Duodenal mucosa (tissue), 2 donors: ENCODE data around the gene ZNF141.

Experiments
- H3K27ac ChIP-seq: one replicate; pipeline ENCODE4 v1.7.0; 2013; ENCODE audit warnings: low read depth, low read length
- H3K27me3 ChIP-seq, 2 donors: one replicate each; pipeline ENCODE4 v1.7.0; 2013; ENCODE audit warnings: low read length in 2 of 2, control low read depth in 1 of 2; ENCODE audit not compliant: insufficient read depth in 2 of 2, control insufficient read depth in 1 of 2
- H3K36me3 ChIP-seq, 2 donors: one replicate each; pipeline ENCODE4 v1.7.0; 2013; ENCODE audit warnings: low read length in 2 of 2, control low read depth in 1 of 2; ENCODE audit not compliant: insufficient read depth in 2 of 2, control insufficient read depth in 1 of 2
- H3K4me1 ChIP-seq, 2 donors: one replicate each; pipeline ENCODE4 v1.7.0; 2013; ENCODE audit warnings: low read length in 2 of 2, control low read depth in 1 of 2; ENCODE audit not compliant: insufficient read depth in 2 of 2, control insufficient read depth in 1 of 2
- H3K4me3 ChIP-seq, 2 donors: one replicate each; pipeline ENCODE4 v1.7.0; 2013; ENCODE audit warnings: low read length in 2 of 2, low read depth in 1 of 2
- H3K9ac ChIP-seq, 2 donors: one replicate each; pipeline ENCODE4 v1.7.0; 2013; ENCODE audit warnings: low read length in 2 of 2, low read depth in 1 of 2
- H3K9me3 ChIP-seq, 2 donors: one replicate each; pipeline ENCODE4 v1.7.0; 2013; ENCODE audit warnings: low read length in 2 of 2, control low read depth in 1 of 2; ENCODE audit not compliant: control insufficient read depth in 1 of 2

ZNF141 gene

DNA sequence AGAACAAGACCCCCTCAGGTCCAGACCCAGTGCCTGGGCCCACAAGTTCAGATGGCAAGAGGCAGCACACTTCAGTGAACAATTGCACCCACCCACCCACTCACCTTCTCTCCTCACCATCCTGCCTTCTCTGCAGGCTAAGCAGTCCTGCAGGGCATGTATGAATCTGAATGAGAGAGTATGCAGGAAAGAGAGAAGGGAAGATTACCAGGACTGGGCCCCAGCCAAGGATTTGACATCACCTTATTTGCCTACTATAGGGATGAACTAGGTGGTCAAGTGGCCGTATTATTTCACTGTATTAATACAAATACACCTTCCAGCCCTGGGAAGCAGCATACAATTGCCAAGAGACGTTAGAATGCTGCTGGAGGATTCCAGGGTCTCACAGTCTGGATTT is 2.1 kb upstream of the ZNF141 start:
- peaks cover 10 to 18% of the 10 kb centered on the region in 2 donors for H3K4me1 ChIP-seq
- no peaks in the 10 kb centered on the region for H3K27me3 ChIP-seq
- peaks cover 0 to 11% of the 10 kb centered on the region in 2 donors for H3K36me3 ChIP-seq
- H3K27ac ChIP-seq: no peak overlapping the region
- peak overlapping the region in 1 of 2 donors; percentile 81 for H3K4me3 ChIP-seq
- H3K9ac ChIP-seq: no peak overlapping the region
- H3K9me3 ChIP-seq: peaks cover 12 to 15% of the 10 kb centered on the region in 2 donors

DNA sequence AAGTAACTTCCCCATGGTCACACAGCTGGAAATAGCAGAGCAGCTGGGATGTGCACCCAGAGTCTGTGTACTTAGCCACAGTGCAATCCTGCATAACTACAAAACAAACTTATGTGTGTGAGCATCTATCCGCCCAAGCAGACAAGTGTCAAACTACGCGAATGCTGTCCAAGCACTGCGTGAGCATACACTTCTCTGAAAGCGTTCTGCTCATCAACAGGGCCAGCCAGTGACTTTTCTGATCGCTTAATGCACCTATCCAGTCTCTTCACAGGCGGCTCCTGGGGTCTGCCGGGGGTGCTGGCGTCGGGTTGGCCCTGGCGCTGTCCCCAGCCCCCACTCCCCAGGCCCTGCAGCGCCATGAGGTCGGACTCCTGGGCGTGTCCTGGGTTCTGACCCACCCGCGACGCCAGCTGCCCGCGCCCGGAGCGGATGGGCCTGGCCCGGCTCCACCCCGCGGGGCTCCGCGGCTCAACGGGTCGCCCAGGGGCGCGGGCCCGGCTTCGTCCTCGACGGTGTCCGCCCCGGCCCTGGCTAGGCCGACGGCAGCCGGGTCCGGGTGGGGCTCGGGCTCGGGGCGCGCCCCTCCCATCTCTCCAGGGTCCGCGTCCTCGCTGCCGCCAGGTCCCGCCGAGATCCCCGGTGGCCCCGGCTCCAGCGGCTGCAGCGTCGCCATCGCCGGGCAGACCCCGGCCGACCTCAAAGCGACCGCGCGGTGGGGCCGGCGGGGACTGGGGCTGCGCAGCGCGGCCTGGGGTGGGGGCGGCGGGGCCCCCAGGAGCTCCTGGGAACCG is 1.3 kb upstream of the ZNF141 start:
- peaks cover 15 to 18% of the 10 kb centered on the region in 2 donors for H3K9me3 ChIP-seq
- H3K36me3 ChIP-seq: peaks cover 0 to 11% of the 10 kb centered on the region in 2 donors
- H3K4me1 ChIP-seq: peaks cover 10 to 18% of the 10 kb centered on the region in 2 donors
- H3K4me3 ChIP-seq: peak overlapping the region; percentile 81 to 97
- H3K27me3 ChIP-seq: no peaks in the 10 kb centered on the region
- H3K9ac ChIP-seq: peak overlapping the region; percentile 76 to 96
- peak overlapping the region; percentile 79 for H3K27ac ChIP-seq

DNA sequence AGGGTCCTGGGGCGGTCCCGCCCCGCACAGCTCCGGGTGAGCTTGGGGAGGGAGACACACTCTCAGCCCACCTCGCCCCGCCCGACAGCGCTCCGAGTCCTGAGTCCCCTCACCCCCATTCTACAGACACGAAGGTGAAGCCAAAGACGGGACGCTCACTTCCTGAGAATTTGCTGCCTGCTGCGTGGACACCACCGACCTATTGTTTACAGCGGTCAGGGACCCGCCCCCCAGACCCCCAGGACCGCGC is 796 bp upstream of the ZNF141 start:
- no peaks in the 10 kb centered on the region for H3K27me3 ChIP-seq
- H3K27ac ChIP-seq: peak overlapping the region; percentile 79
- H3K9ac ChIP-seq: peak overlapping the region; percentile 76 to 96
- H3K9me3 ChIP-seq: peaks cover 18 to 19% of the 10 kb centered on the region in 2 donors
- peaks cover 10 to 18% of the 10 kb centered on the region in 2 donors for H3K4me1 ChIP-seq
- peaks cover 0 to 11% of the 10 kb centered on the region in 2 donors for H3K36me3 ChIP-seq
- H3K4me3 ChIP-seq: peak overlapping the region; percentile 81 to 97

DNA sequence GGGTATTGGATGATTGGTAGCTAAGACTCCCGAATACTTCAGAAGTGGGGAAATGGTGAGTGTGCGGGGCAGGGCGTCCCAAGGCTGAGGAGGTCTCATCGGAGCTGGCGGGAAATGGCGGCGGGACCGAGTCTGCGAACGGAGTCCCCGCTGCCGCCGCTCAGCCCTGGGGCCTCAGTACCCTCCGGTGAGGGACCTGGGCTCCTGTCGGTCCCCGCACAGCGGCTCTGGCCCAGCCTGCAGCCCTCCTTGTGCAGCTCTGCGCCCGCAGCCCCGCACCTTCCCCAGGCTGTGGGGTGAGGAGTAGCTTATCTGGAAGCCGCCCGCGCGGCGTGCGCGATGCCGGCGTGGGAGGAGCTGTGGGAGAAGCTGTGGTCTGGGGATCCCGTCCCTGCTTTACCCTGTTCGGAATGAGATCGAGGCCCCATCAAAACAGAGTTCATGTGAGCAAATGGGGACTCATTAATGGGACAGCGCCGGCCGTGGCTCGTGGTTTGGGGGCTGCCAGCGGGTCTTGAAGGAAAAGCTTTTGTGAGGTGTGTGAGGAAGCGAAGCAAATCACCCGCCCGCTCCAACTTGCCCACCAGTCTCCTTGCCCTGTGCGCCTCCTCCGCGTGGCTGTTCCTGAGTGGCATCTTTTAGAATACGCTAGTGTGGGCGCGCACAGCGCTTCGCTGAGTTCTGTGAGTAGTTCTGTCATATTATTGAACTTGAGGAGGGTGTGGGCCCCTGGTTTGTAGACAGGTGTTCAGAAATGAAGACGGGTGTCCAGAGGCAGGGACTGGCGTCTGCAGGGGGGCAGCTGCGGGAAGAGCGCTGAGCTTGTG is 531 bp downstream of the ZNF141 start:
- peaks cover 10 to 18% of the 10 kb centered on the region in 2 donors for H3K4me1 ChIP-seq
- peaks cover 30 to 31% of the 10 kb centered on the region in 2 donors for H3K9me3 ChIP-seq
- peak overlapping the region; percentile 88 for H3K27ac ChIP-seq
- peak overlapping the region; percentile 76 to 87 for H3K9ac ChIP-seq
- H3K4me3 ChIP-seq: peak overlapping the region; percentile 81 to 97
- H3K27me3 ChIP-seq: no peaks in the 10 kb centered on the region
- peaks cover 6 to 19% of the 10 kb centered on the region in 2 donors for H3K36me3 ChIP-seq

DNA sequence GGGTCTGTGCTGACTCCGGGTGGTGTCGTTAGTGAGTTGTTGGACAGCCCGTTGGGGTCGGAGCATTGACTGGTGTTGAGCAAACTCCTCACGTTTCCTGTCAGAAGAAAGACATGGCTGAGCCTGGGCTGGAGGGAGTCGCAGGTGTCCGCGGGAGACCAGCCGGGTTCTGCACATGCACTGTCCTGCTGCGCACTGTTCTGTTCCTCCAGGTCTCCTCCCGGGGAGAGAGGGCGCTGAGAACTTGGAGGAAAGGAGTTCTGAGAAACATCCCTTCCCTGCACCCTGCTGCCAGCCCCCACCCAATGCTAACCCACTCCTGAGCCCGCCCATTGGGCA is 1.1 kb downstream of the ZNF141 start:
- no peaks in the 10 kb centered on the region for H3K27me3 ChIP-seq
- H3K27ac ChIP-seq: no peak overlapping the region

DNA sequence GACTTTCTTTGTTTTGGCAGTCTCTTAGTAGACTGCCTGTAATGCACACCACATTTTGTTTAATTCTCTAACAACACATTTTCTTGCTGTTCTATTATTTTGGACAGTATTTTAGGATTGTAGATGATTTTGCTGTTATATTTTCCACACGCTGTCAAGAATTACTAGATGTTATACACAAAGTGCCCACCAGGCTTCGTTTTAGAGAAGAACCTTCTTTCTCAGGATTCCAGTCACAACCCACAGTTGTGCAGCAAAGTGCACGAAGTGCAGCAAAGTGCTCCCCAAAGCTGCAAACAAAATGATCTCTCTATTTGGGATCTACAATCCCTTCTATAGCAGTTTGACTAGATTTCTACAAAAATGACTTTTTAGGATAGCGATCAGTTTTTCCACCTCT is 2.4 kb downstream of the ZNF141 start:
- Histone ChIP-seq H3K4me1 (peaks cover 10 to 18% of the 10 kb centered on the region in 2 donors), H3K27ac (no peak overlapping the region), H3K27me3 (no peaks in the 10 kb centered on the region), H3K4me3 (no peak overlapping the region), H3K9me3 (peaks cover 36 to 37% of the 10 kb centered on the region in 2 donors), H3K36me3 (peaks cover 10 to 29% of the 10 kb centered on the region in 2 donors), H3K9ac (no peak overlapping the region)

More for the DNA sequence above, 1.1 kb downstream of the ZNF141 start:
- H3K9ac ChIP-seq: no peak overlapping the region
- H3K9me3 ChIP-seq: peaks cover 33% of the 10 kb centered on the region in 2 donors
- H3K4me1 ChIP-seq: peaks cover 10 to 18% of the 10 kb centered on the region in 2 donors
- peak overlapping the region; percentile 81 to 97 for H3K4me3 ChIP-seq
- H3K36me3 ChIP-seq: peaks cover 6 to 20% of the 10 kb centered on the region in 2 donors

DNA sequence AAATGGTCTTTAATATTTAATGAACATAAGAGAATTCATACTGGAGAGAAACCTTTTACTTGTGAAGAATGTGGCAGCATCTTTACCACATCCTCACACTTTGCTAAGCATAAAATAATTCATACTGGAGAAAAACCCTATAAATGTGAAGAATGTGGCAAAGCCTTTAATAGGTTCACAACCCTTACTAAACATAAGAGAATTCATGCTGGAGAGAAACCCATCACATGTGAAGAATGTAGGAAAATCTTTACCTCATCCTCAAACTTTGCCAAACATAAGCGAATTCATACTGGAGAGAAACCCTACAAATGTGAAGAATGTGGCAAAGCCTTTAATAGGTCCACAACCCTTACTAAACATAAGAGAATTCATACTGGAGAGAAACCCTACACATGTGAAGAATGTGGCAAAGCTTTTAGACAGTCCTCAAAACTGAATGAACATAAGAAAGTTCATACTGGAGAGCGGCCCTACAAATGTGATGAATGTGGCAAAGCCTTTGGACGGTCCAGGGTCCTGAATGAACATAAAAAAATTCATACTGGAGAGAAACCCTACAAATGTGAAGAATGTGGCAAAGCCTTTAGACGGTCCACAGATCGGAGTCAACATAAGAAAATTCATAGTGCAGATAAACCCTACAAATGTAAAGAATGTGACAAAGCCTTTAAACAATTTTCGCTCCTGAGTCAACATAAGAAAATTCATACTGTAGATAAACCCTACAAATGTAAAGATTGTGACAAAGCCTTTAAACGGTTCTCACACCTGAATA is 35.6 kb downstream of the ZNF141 start:
- Histone ChIP-seq H3K27ac (no peak overlapping the region), H3K36me3 (peaks cover 26 to 37% of the 10 kb centered on the region in 2 donors), H3K4me1 (no peaks in the 10 kb centered on the region), H3K9ac (no peak overlapping the region), H3K27me3 (no peaks in the 10 kb centered on the region), H3K4me3 (peak overlapping the region; percentile 41 to 45), H3K9me3 (peaks cover 81 to 84% of the 10 kb centered on the region in 2 donors)

DNA sequence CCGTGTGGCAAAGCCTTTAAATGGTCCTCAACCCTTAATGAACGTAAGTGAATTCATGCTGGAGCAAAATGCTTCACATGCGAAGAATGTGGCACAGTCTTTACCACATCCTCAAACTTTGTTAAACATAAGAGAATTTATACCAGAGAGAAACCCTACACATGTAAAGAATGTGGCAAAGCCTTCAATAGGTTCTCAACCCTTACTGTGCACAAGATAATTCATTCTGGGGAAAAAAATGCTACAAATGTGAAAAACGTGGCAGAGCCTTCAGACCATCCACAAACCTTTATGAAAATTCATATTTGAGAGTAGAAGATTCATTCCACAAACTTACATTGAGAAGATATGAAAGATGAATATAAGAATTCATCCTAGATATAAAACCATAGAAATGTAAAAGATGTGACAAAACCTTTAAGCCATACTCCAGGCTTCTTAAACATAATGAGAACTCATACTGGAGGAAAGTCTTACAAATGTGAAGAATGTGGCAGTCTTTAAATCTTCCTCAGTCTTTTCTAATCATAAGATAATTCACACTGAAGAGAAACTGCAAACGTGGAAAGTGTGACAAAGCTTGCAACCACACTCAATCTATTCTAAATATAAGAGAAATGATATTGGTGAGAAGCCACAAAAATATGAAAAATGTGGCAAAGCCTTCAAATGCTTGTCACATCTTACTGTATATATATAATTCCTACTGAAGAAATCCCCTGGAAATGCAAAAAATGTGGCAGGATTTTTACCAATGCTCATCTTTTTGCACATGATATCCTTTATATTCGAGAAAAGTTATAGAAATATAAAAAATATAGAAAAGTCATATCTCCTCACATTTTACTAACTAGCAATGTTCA is 36.9 kb downstream of the ZNF141 start:
- Histone ChIP-seq H3K4me3 (peak overlapping the region; percentile 0 to 45), H3K27me3 (no peaks in the 10 kb centered on the region), H3K36me3 (peaks cover 26 to 28% of the 10 kb centered on the region in 2 donors), H3K9me3 (peaks cover 74 to 85% of the 10 kb centered on the region in 2 donors), H3K9ac (no peak overlapping the region), H3K27ac (no peak overlapping the region), H3K4me1 (no peaks in the 10 kb centered on the region)

DNA sequence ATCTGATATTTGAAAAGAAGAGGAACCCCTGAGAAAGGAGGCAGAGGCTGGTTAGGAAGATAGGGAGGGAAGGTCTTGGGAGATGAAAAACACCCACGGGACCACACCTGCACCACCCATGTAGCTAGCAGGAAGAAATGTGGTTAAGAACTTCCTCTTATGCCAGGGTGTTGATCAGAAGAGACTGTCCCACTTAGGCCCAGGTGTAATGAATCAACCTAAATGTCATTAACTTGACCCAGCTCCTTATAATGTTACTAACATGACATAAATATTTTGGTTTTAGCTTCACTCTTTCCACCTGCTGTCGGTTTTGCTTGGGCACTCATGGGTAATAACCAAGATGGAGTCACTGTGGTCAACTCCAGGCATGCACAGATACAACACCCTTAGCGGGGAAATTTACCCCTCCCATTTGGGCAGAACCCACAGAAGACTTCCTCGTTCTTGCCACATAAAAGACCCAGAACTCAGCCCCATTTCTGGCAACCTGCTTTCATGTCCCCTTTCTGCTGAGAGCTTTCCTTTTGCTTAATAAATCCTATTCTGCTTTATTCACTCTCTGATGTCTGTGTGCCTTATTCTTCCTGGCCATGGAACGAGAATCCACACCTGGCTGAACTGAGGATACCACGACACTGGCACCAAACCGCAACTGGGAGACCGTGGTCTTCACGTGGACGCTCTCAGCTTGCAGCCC is 46.8 kb downstream of the ZNF141 start:
- H3K9me3 ChIP-seq: peaks cover 60 to 65% of the 10 kb centered on the region in 2 donors
- no peaks in the 10 kb centered on the region for H3K36me3 ChIP-seq
- H3K4me3 ChIP-seq: no peak overlapping the region
- no peaks in the 10 kb centered on the region for H3K4me1 ChIP-seq
- no peak overlapping the region for H3K9ac ChIP-seq
- H3K27ac ChIP-seq: no peak overlapping the region
- no peaks in the 10 kb centered on the region for H3K27me3 ChIP-seq
